CD4-positive, alpha-beta T cell (primary cell): ENCODE results near the gene ABCF2. TPM values are rescaled to one million over a fixed set of nuclear protein-coding genes. Genes with fewer than 3 reads are reported as not detected.

Experiments
- ATAC-seq: fragments of 200-7000 bp; cut with Tn5 transposase; one replicate; pipeline ENCODE4 v1.10.0; 2022; ENCODE audit warnings: mild to moderate bottlenecking; ENCODE audit not compliant: poor library complexity
- CTCF ChIA-PET: fragments of 350-600 bp; sonication (Branson Sonifier 250); formaldehyde crosslinking; loops from one replicate; lab custom pipeline; 2021; ENCODE audit warnings: antibody characterized with exemption, inconsistent platforms; lab: Charles Lee
- POLR2A ChIA-PET: fragments of 350-600 bp; sonication (Branson Sonifier 250); formaldehyde crosslinking; loops from one replicate; lab custom pipeline; 2021; ENCODE audit warnings: antibody characterized with exemption, inconsistent platforms; lab: Charles Lee
- DNase-seq, 14 experiments: peaks; one replicate each; pipeline ENCODE4 v3.0.0-alpha.2; 2013 to 2020; ENCODE audit warnings: mixed read lengths in 2 of 14
- H3K27ac ChIP-seq, 2 donors: one replicate each; pipeline versions ENCODE4 v1.5.1 to v1.7.0; 2013; ENCODE audit warnings: low read length in 2 of 2, low read depth in 1 of 2, mild to moderate bottlenecking in 1 of 2
- H3K27me3 ChIP-seq, 2 experiments: 1 replicate in 1 of 2; 2 replicates in 1 of 2; pipeline versions ENCODE4 v1.6.1 to v1.7.0; 2013; ENCODE audit warnings: low read length in 2 of 2, control low read depth in 1 of 2, mild to moderate bottlenecking in 1 of 2, moderate library complexity in 1 of 2; ENCODE audit not compliant: insufficient read depth in 2 of 2, control insufficient read depth in 1 of 2
- H3K36me3 ChIP-seq: one replicate; pipeline ENCODE4 v1.6.1; 2013; ENCODE audit warnings: low read length, control low read depth; ENCODE audit not compliant: insufficient read depth
- H3K4me1 ChIP-seq: one replicate; pipeline ENCODE4 v1.6.1; 2013; ENCODE audit warnings: low read length, control low read depth; ENCODE audit not compliant: insufficient read depth
- H3K4me3 ChIP-seq: one replicate; pipeline ENCODE4 v1.5.1; 2013; ENCODE audit warnings: mild to moderate bottlenecking, low read length, moderate library complexity
- H3K9me3 ChIP-seq, 2 experiments: 1 replicate in 1 of 2; 2 replicates in 1 of 2; pipeline versions ENCODE4 v1.6.1 to v1.7.0; 2013; ENCODE audit warnings: low read length in 2 of 2, mild to moderate bottlenecking in 2 of 2, control low read depth in 1 of 2, moderate library complexity in 1 of 2; ENCODE audit not compliant: control insufficient read depth in 1 of 2, insufficient read depth in 1 of 2
- H3K27ac Mint-ChIP-seq: one replicate; pipeline ENCODE4 v1.8.0; 2020; ENCODE audit warnings: mixed read lengths
- H3K27me3 Mint-ChIP-seq: one replicate; pipeline ENCODE4 v1.8.0; 2021; ENCODE audit warnings: mixed read lengths
- H3K36me3 Mint-ChIP-seq: one replicate; pipeline ENCODE4 v1.8.0; 2021; ENCODE audit warnings: low read depth, mixed read lengths
- H3K4me1 Mint-ChIP-seq: one replicate; pipeline ENCODE4 v1.8.0; 2021; ENCODE audit warnings: low read depth, mixed read lengths
- H3K4me3 Mint-ChIP-seq: one replicate; pipeline ENCODE4 v1.8.0; 2020; ENCODE audit warnings: mild to moderate bottlenecking, mixed read lengths
- H3K9me3 Mint-ChIP-seq: one replicate; pipeline ENCODE4 v1.8.0; 2020; ENCODE audit warnings: mixed read lengths
- CTCF ChIP-seq: fragments of 200-600 bp; IDR thresholded peaks from one replicate; pipeline ENCODE4 v1.8.0; 2022; ENCODE audit warnings: antibody characterized with exemption, mild to moderate bottlenecking
- intact Hi-C, 2 experiments: fragments of 100-400 bp; cut with DNase I in 1 of 2; cut with micrococcal nuclease in 1 of 2; formaldehyde crosslinking; loops; one replicate each; pipeline versions ENCODE4 v1.15.1 to v1.9.0; 2023 to 2025; cut with DNase I, micrococcal nuclease
- total RNA-seq, 174 experiments: library from RNA in 2 of 174; stranded (reverse) in 2 of 174; gene quantifications; one replicate each; pipeline ENCODE4 v1.2.3 and lab custom pipeline; 2021 to 2026

ABCF2 gene
- total RNA-seq, 2 experiments from 2014 or later, result 12.3 to 13.2 TPM

GRCh38 chr7:151188252-151188542 lies 38.8 kb downstream of the ABCF2 start:
- DNase-seq (no peak), ATAC-seq (no peak)
- CTCF ChIA-PET, result no interaction called here
- Histone ChIP-seq H3K4me1 (no peaks in the 10 kb centered on the region), H3K27ac (no peak overlapping the region), H3K9me3 (no peaks in the 10 kb centered on the region), H3K4me3 (no peak overlapping the region), H3K27me3 (peaks cover 0 to 2% of the 10 kb centered on the region in 2 experiments), H3K36me3 (no peaks in the 10 kb centered on the region)
- H3K4me1 Mint-ChIP-seq, result no peaks in the 10 kb centered on the region
- no peak for TF ChIP-seq CTCF
- H3K27me3 Mint-ChIP-seq, result no peaks in the 10 kb centered on the region
- no peak overlapping the region for H3K4me3 Mint-ChIP-seq
- intact Hi-C loops, result no loop called here
- POLR2A ChIA-PET, result no interaction called here
- H3K27ac Mint-ChIP-seq, result no peak overlapping the region
- no peaks in the 10 kb centered on the region for H3K36me3 Mint-ChIP-seq
- H3K9me3 Mint-ChIP-seq, result no peaks in the 10 kb centered on the region

- no peak overlapping the region for H3K4me3 Mint-ChIP-seq
- H3K4me1 Mint-ChIP-seq, result no peaks in the 10 kb centered on the region
- Histone ChIP-seq H3K4me1 (no peaks in the 10 kb centered on the region), H3K4me3 (no peak overlapping the region), H3K27ac (no peak overlapping the region), H3K27me3 (peaks cover 0 to 2% of the 10 kb centered on the region in 2 experiments), H3K36me3 (no peaks in the 10 kb centered on the region), H3K9me3 (no peaks in the 10 kb centered on the region)
- H3K27ac Mint-ChIP-seq, result no peak overlapping the region
- ChIA-PET POLR2A (no interaction called here), CTCF (no interaction called here)
- no peaks in the 10 kb centered on the region for H3K27me3 Mint-ChIP-seq
- DNase-seq (no peak), ATAC-seq (no peak)
- no peaks in the 10 kb centered on the region for H3K9me3 Mint-ChIP-seq
- H3K36me3 Mint-ChIP-seq, result no peaks in the 10 kb centered on the region
- intact Hi-C loops, result no loop called here
- TF ChIP-seq CTCF, result no peak
These were observed 39.4 kb downstream of the ABCF2 start for GRCh38 chr7:151187409-151188251.

- no peaks in the 10 kb centered on the region for H3K36me3 Mint-ChIP-seq
- no peaks in the 10 kb centered on the region for H3K9me3 Mint-ChIP-seq
- Histone ChIP-seq H3K27me3 (no peaks in the 10 kb centered on the region), H3K9me3 (no peaks in the 10 kb centered on the region), H3K4me3 (no peak within 1 kb of the TSS), H3K36me3 (no peaks in the 10 kb centered on the region), H3K27ac (no peak within 1 kb of the TSS), H3K4me1 (no peaks in the 10 kb centered on the region)
- TF ChIP-seq CTCF, result no peak
- no peaks in the 10 kb centered on the region for H3K27me3 Mint-ChIP-seq
- intact Hi-C loops, result no loop called here
- DNase-seq (no peak), ATAC-seq (no peak)
- H3K4me1 Mint-ChIP-seq, result no peaks in the 10 kb centered on the region
- ChIA-PET CTCF (no interaction called here), POLR2A (no interaction called here)
- no peak within 1 kb of the TSS for H3K27ac Mint-ChIP-seq
- H3K4me3 Mint-ChIP-seq, result no peak within 1 kb of the TSS
These were observed 40.2 kb downstream of the ABCF2 start, which contains the start of gene ASB10 for GRCh38 chr7:151186640-151187408. TSS of gene ASB10 (minus strand) at chr7:151187250. CDS start at chr7:151187130, 120 bp downstream.
